ENCODE results near the gene AP2B1.

The AP2B1 gene

GRCh38 chr17:35578197-35578928 lies 8.8 kb upstream of the AP2B1 start, which contains the start of gene PEX12:
TSS of gene PEX12 (minus strand) at chr17:35578571. CDS start at chr17:35578021, 550 bp downstream.
- Histone ChIP-seq H3K4me1 (ENCODE audit: control insufficient read depth, low read depth, low read length) (peaks cover 4% of the 10 kb centered on the region), H3K9me3 (ENCODE audit: control insufficient read depth, low read depth, low read length) (no peaks in the 10 kb centered on the region), H3K27me3 (ENCODE audit: control insufficient read depth, insufficient read depth, low read length) (no peaks in the 10 kb centered on the region), H3K4me3 (ENCODE audit: low read length) (peak within 1 kb of the TSS; percentile 94), H3K27ac (ENCODE audit: low read length) (peak within 1 kb of the TSS; percentile 60), H3K36me3 (ENCODE audit: control insufficient read depth, low read depth, low read length) (peaks cover 10% of the 10 kb centered on the region), H3K9ac (ENCODE audit: low read length) (peak within 1 kb of the TSS; percentile 92)

GRCh38 chr17:35578929-35579432 lies 8.1 kb upstream of the AP2B1 start:
- H3K27me3 ChIP-seq (ENCODE audit: control insufficient read depth, insufficient read depth, low read length) = no peaks in the 10 kb centered on the region
- H3K9me3 ChIP-seq (ENCODE audit: control insufficient read depth, low read depth, low read length) = no peaks in the 10 kb centered on the region
- H3K4me1 ChIP-seq (ENCODE audit: control insufficient read depth, low read depth, low read length) = peaks cover 4% of the 10 kb centered on the region
- peak overlapping the region; percentile 60 for H3K27ac ChIP-seq (ENCODE audit: low read length)
- H3K9ac ChIP-seq (ENCODE audit: low read length) = peak overlapping the region; percentile 92
- H3K4me3 ChIP-seq (ENCODE audit: low read length) = peak overlapping the region; percentile 94
- H3K36me3 ChIP-seq (ENCODE audit: control insufficient read depth, low read depth, low read length) = peaks cover 5% of the 10 kb centered on the region

- Histone ChIP-seq H3K27ac (ENCODE audit: low read length) (no peak overlapping the region), H3K4me1 (ENCODE audit: control insufficient read depth, low read depth, low read length) (peaks cover 6% of the 10 kb centered on the region), H3K9ac (ENCODE audit: low read length) (no peak overlapping the region), H3K27me3 (ENCODE audit: control insufficient read depth, insufficient read depth, low read length) (no peaks in the 10 kb centered on the region), H3K4me3 (ENCODE audit: low read length) (no peak overlapping the region), H3K36me3 (ENCODE audit: control insufficient read depth, low read depth, low read length) (no peaks in the 10 kb centered on the region), H3K9me3 (ENCODE audit: control insufficient read depth, low read depth, low read length) (no peaks in the 10 kb centered on the region)
Observed at GRCh38 chr17:35584061-35584460, 3.1 kb upstream of the AP2B1 start.

- Histone ChIP-seq H3K9ac (ENCODE audit: low read length) (peak overlapping the region; percentile 73), H3K9me3 (ENCODE audit: control insufficient read depth, low read depth, low read length) (no peaks in the 10 kb centered on the region), H3K27me3 (ENCODE audit: control insufficient read depth, insufficient read depth, low read length) (no peaks in the 10 kb centered on the region), H3K4me3 (ENCODE audit: low read length) (peak overlapping the region; percentile 92), H3K27ac (ENCODE audit: low read length) (peak overlapping the region; percentile 43), H3K4me1 (ENCODE audit: control insufficient read depth, low read depth, low read length) (peaks cover 6% of the 10 kb centered on the region), H3K36me3 (ENCODE audit: control insufficient read depth, low read depth, low read length) (no peaks in the 10 kb centered on the region)
Observed at GRCh38 chr17:35586569-35587073, 501 bp upstream of the AP2B1 start.

- H3K27ac ChIP-seq (ENCODE audit: low read length) = no peak overlapping the region
- peaks cover 6% of the 10 kb centered on the region for H3K4me1 ChIP-seq (ENCODE audit: control insufficient read depth, low read depth, low read length)
- H3K27me3 ChIP-seq (ENCODE audit: control insufficient read depth, insufficient read depth, low read length) = no peaks in the 10 kb centered on the region
- H3K36me3 ChIP-seq (ENCODE audit: control insufficient read depth, low read depth, low read length) = no peaks in the 10 kb centered on the region
- H3K4me3 ChIP-seq (ENCODE audit: low read length) = peak overlapping the region; percentile 92
- H3K9ac ChIP-seq (ENCODE audit: low read length) = peak overlapping the region; percentile 73
- no peaks in the 10 kb centered on the region for H3K9me3 ChIP-seq (ENCODE audit: control insufficient read depth, low read depth, low read length)
Observed at GRCh38 chr17:35588196-35588920, 1.2 kb downstream of the AP2B1 start.

GRCh38 chr17:35596072-35596471 lies 8.9 kb downstream of the AP2B1 start:
- H3K4me3 ChIP-seq (ENCODE audit: low read length) = no peak overlapping the region
- peaks cover 44% of the 10 kb centered on the region for H3K36me3 ChIP-seq (ENCODE audit: control insufficient read depth, low read depth, low read length)
- no peak overlapping the region for H3K27ac ChIP-seq (ENCODE audit: low read length)
- H3K4me1 ChIP-seq (ENCODE audit: control insufficient read depth, low read depth, low read length) = no peaks in the 10 kb centered on the region
- H3K9ac ChIP-seq (ENCODE audit: low read length) = no peak overlapping the region
- H3K9me3 ChIP-seq (ENCODE audit: control insufficient read depth, low read depth, low read length) = peaks cover 2% of the 10 kb centered on the region
- H3K27me3 ChIP-seq (ENCODE audit: control insufficient read depth, insufficient read depth, low read length) = no peaks in the 10 kb centered on the region

- Histone ChIP-seq H3K4me1 (ENCODE audit: control insufficient read depth, low read depth, low read length) (no peaks in the 10 kb centered on the region), H3K4me3 (ENCODE audit: low read length) (no peak overlapping the region), H3K9me3 (ENCODE audit: control insufficient read depth, low read depth, low read length) (peaks cover 2% of the 10 kb centered on the region), H3K27ac (ENCODE audit: low read length) (no peak overlapping the region), H3K9ac (ENCODE audit: low read length) (no peak overlapping the region), H3K36me3 (ENCODE audit: control insufficient read depth, low read depth, low read length) (peaks cover 50% of the 10 kb centered on the region), H3K27me3 (ENCODE audit: control insufficient read depth, insufficient read depth, low read length) (no peaks in the 10 kb centered on the region)
Observed at GRCh38 chr17:35596530-35597233, 9.6 kb downstream of the AP2B1 start.

GRCh38 chr17:35597604-35598003 lies 10.5 kb downstream of the AP2B1 start:
- H3K27me3 ChIP-seq (ENCODE audit: control insufficient read depth, insufficient read depth, low read length) = no peaks in the 10 kb centered on the region
- H3K9me3 ChIP-seq (ENCODE audit: control insufficient read depth, low read depth, low read length) = peaks cover 2% of the 10 kb centered on the region
- no peak overlapping the region for H3K9ac ChIP-seq (ENCODE audit: low read length)
- H3K36me3 ChIP-seq (ENCODE audit: control insufficient read depth, low read depth, low read length) = peaks cover 50% of the 10 kb centered on the region
- H3K4me1 ChIP-seq (ENCODE audit: control insufficient read depth, low read depth, low read length) = no peaks in the 10 kb centered on the region
- H3K4me3 ChIP-seq (ENCODE audit: low read length) = no peak overlapping the region
- no peak overlapping the region for H3K27ac ChIP-seq (ENCODE audit: low read length)

- H3K9me3 ChIP-seq (ENCODE audit: control insufficient read depth, low read depth, low read length) = no peaks in the 10 kb centered on the region
- no peak overlapping the region for H3K27ac ChIP-seq (ENCODE audit: low read length)
- no peaks in the 10 kb centered on the region for H3K4me1 ChIP-seq (ENCODE audit: control insufficient read depth, low read depth, low read length)
- no peak overlapping the region for H3K4me3 ChIP-seq (ENCODE audit: low read length)
- peaks cover 52% of the 10 kb centered on the region for H3K36me3 ChIP-seq (ENCODE audit: control insufficient read depth, low read depth, low read length)
- H3K27me3 ChIP-seq (ENCODE audit: control insufficient read depth, insufficient read depth, low read length) = no peaks in the 10 kb centered on the region
- no peak overlapping the region for H3K9ac ChIP-seq (ENCODE audit: low read length)
Observed at GRCh38 chr17:35603674-35604073, 16.6 kb downstream of the AP2B1 start.

GRCh38 chr17:35605678-35606077 lies 18.6 kb downstream of the AP2B1 start:
- Histone ChIP-seq H3K27ac (ENCODE audit: low read length) (no peak overlapping the region), H3K4me3 (ENCODE audit: low read length) (no peak overlapping the region), H3K27me3 (ENCODE audit: control insufficient read depth, insufficient read depth, low read length) (no peaks in the 10 kb centered on the region), H3K9ac (ENCODE audit: low read length) (no peak overlapping the region), H3K36me3 (ENCODE audit: control insufficient read depth, low read depth, low read length) (peaks cover 49% of the 10 kb centered on the region), H3K4me1 (ENCODE audit: control insufficient read depth, low read depth, low read length) (no peaks in the 10 kb centered on the region), H3K9me3 (ENCODE audit: control insufficient read depth, low read depth, low read length) (no peaks in the 10 kb centered on the region)

- Histone ChIP-seq H3K9ac (ENCODE audit: low read length) (no peak overlapping the region), H3K4me3 (ENCODE audit: low read length) (no peak overlapping the region), H3K9me3 (ENCODE audit: control insufficient read depth, low read depth, low read length) (no peaks in the 10 kb centered on the region), H3K27me3 (ENCODE audit: control insufficient read depth, insufficient read depth, low read length) (no peaks in the 10 kb centered on the region), H3K36me3 (ENCODE audit: control insufficient read depth, low read depth, low read length) (peaks cover 39% of the 10 kb centered on the region), H3K27ac (ENCODE audit: low read length) (no peak overlapping the region), H3K4me1 (ENCODE audit: control insufficient read depth, low read depth, low read length) (no peaks in the 10 kb centered on the region)
Observed at GRCh38 chr17:35607239-35607847, 20.2 kb downstream of the AP2B1 start.
